Common myeloid progenitor, CD34-positive (primary cell): ENCODE results near the gene MAP4K1.

Experiments used
- CTCF ChIA-PET: fragments of 350-600 bp; sonication (Branson Sonifier 250); formaldehyde crosslinking; loops from one replicate; lab custom pipeline; 2021; ENCODE audit warnings: antibody characterized with exemption; lab: Charles Lee
- POLR2A ChIA-PET: fragments of 350-600 bp; sonication (Branson Sonifier 250); formaldehyde crosslinking; loops from one replicate; lab custom pipeline; 2021; ENCODE audit warnings: antibody characterized with exemption; lab: Charles Lee
- DNase-seq, 3 donors: peaks; one replicate each; pipeline versions ENCODE4 v3.0.0 to v3.0.0-alpha.2; 2013
- H3K27ac ChIP-seq, 2 experiments: 1 replicate in 1 of 2; 2 replicates in 1 of 2; pipeline ENCODE4 v1.7.0; 2013; ENCODE audit warnings: inconsistent platforms in 2 of 2, low read length in 2 of 2, mild to moderate bottlenecking in 2 of 2, low read depth in 1 of 2, moderate library complexity in 1 of 2; ENCODE audit not compliant: severe bottlenecking in 2 of 2, insufficient read depth in 1 of 2, poor library complexity in 1 of 2
- H3K27me3 ChIP-seq, 5 experiments: replicated peaks in 2 of 5; 1 replicate in 3 of 5; 2 replicates in 2 of 5; pipeline versions ENCODE4 v1.6.1 to v1.7.0; 2013; ENCODE audit warnings: low read length in 4 of 5, mild to moderate bottlenecking in 2 of 5, moderate library complexity in 2 of 5, inconsistent platforms in 1 of 5; ENCODE audit not compliant: insufficient read depth in 5 of 5, control insufficient read depth in 4 of 5
- H3K36me3 ChIP-seq, 4 experiments: 1 replicate in 2 of 4; 2 replicates in 2 of 4; pipeline versions ENCODE4 v1.6.1 to v1.7.0; 2013; ENCODE audit warnings: low read length in 3 of 4, control low read depth in 1 of 4, mild to moderate bottlenecking in 1 of 4; ENCODE audit not compliant: control insufficient read depth in 4 of 4, insufficient read depth in 4 of 4
- H3K4me1 ChIP-seq, 4 experiments: 1 replicate in 3 of 4; 2 replicates in 1 of 4; pipeline versions ENCODE4 v1.6.1 to v1.7.1; 2013; ENCODE audit warnings: low read length in 3 of 4, mild to moderate bottlenecking in 3 of 4, control low read depth in 1 of 4, inconsistent platforms in 1 of 4, moderate library complexity in 1 of 4; ENCODE audit not compliant: control insufficient read depth in 4 of 4, insufficient read depth in 4 of 4; ENCODE audit errors: control extremely low read depth in 1 of 4
- H3K4me3 ChIP-seq, 7 experiments: 1 replicate in 4 of 7; 2 replicates in 3 of 7; pipeline versions ENCODE4 v1.5.1 to v1.7.0; 2013; ENCODE audit warnings: mild to moderate bottlenecking in 7 of 7, low read length in 6 of 7, moderate library complexity in 6 of 7, inconsistent platforms in 2 of 7, low read depth in 2 of 7, control low read depth in 1 of 7; ENCODE audit not compliant: insufficient read depth in 4 of 7, control insufficient read depth in 1 of 7; ENCODE audit errors: extremely low read depth in 1 of 7
- H3K9me3 ChIP-seq, 5 experiments: 1 replicate in 4 of 5; 2 replicates in 1 of 5; pipeline versions ENCODE4 v1.6.1 to v1.7.1; 2013; ENCODE audit warnings: low read length in 4 of 5, mild to moderate bottlenecking in 2 of 5, inconsistent platforms in 1 of 5, low read depth in 1 of 5, moderate library complexity in 1 of 5; ENCODE audit not compliant: control insufficient read depth in 4 of 5, insufficient read depth in 2 of 5; ENCODE audit errors: control extremely low read depth in 1 of 5
- WGBS: methylation state at CpG from one replicate; pipeline ENCODE4 v1.1.5; 2013; ENCODE audit not compliant: insufficient coverage; 5-methylcytosine and 5-hydroxymethylcytosine counted together

Gene MAP4K1

GRCh38 chr19:38547421-38547820 is 70.3 kb downstream of the MAP4K1 start:
- Histone ChIP-seq H3K27ac (no peak overlapping the region), H3K36me3 (no peaks in the 10 kb centered on the region), H3K27me3 (peaks cover 0 to 4% (median 0%) of the 10 kb centered on the region in 5 experiments), H3K4me1 (peaks cover 2 to 11% (median 4%) of the 10 kb centered on the region in 4 experiments), H3K9me3 (no peaks in the 10 kb centered on the region), H3K4me3 (no peak overlapping the region)
- WGBS = 97% methylated on average over 4 of the region's 5 CpGs
- ChIA-PET CTCF (interaction anchor here (1.6 kb wide), 1 partner anchor 71 kb away, joined by 4 read pairs; the partner anchor contains the start of gene EIF3K), POLR2A (no interaction called here)
- no peak for DNase-seq

DNA sequence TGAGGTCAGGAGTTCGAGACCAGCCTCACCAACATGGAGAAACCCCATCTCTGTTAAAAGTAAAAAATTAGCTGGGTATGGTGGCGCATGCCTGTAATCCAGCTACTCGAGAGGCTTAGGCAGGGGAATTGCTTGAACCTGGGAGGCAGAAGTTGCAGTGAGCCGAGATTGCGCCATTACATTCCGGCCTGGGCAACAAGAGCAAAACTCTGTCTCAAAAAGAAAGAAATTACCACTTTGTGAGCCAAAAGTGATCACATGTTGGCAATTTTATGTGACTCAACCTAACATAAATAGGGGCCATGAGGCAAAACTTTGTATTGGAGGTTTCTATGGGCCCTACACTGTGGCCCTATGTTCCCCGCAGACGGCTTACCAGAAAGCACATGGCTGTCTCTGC is 72.2 kb downstream of the MAP4K1 start:
- no peak for DNase-seq
- H3K4me3 ChIP-seq = no peak overlapping the region
- POLR2A ChIA-PET = no interaction called here
- no peaks in the 10 kb centered on the region for H3K9me3 ChIP-seq
- peaks cover 2 to 11% (median 4%) of the 10 kb centered on the region in 4 experiments for H3K4me1 ChIP-seq
- H3K27ac ChIP-seq = no peak overlapping the region
- CTCF ChIA-PET = interaction anchor here (1.3 kb wide), 1 partner anchor 160 kb away, joined by 3 read pairs; no protein-coding TSS in a partner anchor
- no peaks in the 10 kb centered on the region for H3K36me3 ChIP-seq
- H3K27me3 ChIP-seq = peaks cover 0 to 2% (median 0%) of the 10 kb centered on the region in 5 experiments
- 96% methylated on average over 8 of the region's 8 CpGs for WGBS

DNA sequence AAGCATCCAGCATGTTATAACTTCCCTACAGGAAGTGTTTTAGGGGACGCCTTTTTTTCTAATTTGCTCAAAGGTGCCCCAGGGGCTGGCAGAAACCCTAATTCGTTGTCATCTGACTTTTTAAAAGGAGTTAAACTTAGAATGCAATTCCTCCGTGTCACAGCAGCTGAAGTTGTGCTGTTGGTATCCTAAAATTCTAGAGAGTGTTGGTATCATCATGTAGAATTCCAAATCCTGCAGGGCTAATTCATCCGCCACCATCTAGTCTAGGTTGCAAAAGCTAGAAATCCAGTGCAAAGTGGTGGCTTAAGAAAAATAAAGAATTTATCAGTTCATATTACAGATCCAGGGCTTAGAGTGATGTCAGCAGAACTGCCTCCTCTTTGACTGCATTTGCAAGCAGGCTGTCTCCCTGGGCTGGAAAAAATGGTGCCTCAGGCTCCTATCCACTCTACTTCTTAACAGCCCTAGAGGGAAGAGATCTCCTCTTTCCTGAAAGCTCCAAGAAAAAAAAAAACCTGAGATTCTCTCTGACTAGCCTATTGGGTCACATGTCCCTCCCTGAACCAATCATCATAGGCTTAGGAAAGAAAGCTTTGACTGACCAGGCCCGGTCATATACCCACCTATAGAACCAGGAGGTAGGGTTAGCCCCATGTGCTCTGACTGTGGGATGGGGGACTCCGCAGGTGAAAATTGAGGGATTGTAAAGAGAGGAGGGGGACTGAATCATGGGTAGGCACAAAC is 73.0 kb downstream of the MAP4K1 start:
- no peaks in the 10 kb centered on the region for H3K36me3 ChIP-seq
- peak in 1 of 3 donors; percentile 88 for DNase-seq
- H3K4me3 ChIP-seq = peak overlapping the region in 1 of 7 experiments; percentile 12
- 21% methylated on average over 4 of the region's 6 CpGs for WGBS
- no peaks in the 10 kb centered on the region for H3K9me3 ChIP-seq
- ChIA-PET POLR2A (no interaction called here), CTCF (interaction anchor here (1.1 to 1.3 kb wide), 2 partner anchors 160 to 176 kb away, joined by 3 read pairs; no protein-coding TSS in a partner anchor)
- peaks cover 0 to 2% (median 0%) of the 10 kb centered on the region in 5 experiments for H3K27me3 ChIP-seq
- H3K4me1 ChIP-seq = peaks cover 2 to 11% (median 4%) of the 10 kb centered on the region in 4 experiments
- peak overlapping the region in 1 of 2 experiments; percentile 59 for H3K27ac ChIP-seq

GRCh38 chr19:38543807-38544568 is 73.8 kb downstream of the MAP4K1 start:
- Histone ChIP-seq H3K27ac (peak overlapping the region in 1 of 2 experiments; percentile 59), H3K36me3 (no peaks in the 10 kb centered on the region), H3K4me3 (peak overlapping the region in 1 of 7 experiments; percentile 12), H3K9me3 (no peaks in the 10 kb centered on the region), H3K27me3 (no peaks in the 10 kb centered on the region), H3K4me1 (peaks cover 2 to 15% (median 4%) of the 10 kb centered on the region in 4 experiments)
- peak; percentile 70 to 89 (median 77) for DNase-seq
- ChIA-PET CTCF (interaction anchor here (1.0 to 1.8 kb wide), 6 partner anchors 11 to 177 kb away, joined by 3 to 4 read pairs (median 3); partner anchors contain the start of gene MAP4K1), POLR2A (no interaction called here)
- WGBS = 58% methylated on average over 13 of the region's 21 CpGs

DNA sequence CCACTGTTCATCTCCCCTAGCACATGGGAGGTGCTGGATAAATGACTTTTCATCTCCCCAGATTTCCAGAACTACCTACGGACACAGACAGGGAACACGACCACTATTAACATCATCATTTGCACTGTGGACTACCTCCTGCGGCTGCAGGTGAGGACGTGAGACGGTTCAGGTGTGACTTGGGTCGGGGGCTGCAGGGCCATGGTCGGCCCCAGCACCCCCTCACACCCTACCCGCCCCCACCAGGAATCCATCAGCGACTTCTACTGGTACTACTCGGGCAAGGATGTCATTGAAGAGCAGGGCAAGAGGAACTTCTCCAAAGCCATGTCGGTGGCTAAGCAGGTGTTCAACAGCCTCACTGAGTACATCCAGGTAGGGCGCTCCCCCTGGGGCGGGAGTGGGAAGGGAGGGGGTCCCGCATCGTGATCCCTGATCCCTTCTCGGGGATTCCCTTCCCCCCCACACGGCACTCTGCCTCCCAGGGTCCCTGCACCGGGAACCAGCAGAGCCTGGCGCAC is 74.4 kb downstream of the MAP4K1 start:
- DNase-seq = no peak
- Histone ChIP-seq H3K4me3 (no peak overlapping the region), H3K27ac (peak overlapping the region in 1 of 2 experiments; percentile 14), H3K36me3 (no peaks in the 10 kb centered on the region), H3K9me3 (no peaks in the 10 kb centered on the region), H3K27me3 (no peaks in the 10 kb centered on the region), H3K4me1 (peaks cover 2 to 22% (median 7%) of the 10 kb centered on the region in 4 experiments)
- CTCF ChIA-PET = interaction anchor here (1.0 to 1.8 kb wide), 4 partner anchors 10 to 92 kb away, joined by 3 to 4 read pairs (median 4); partner anchors contain the start of gene MAP4K1
- 74% methylated on average over 15 of the region's 19 CpGs for WGBS
- POLR2A ChIA-PET = no interaction called here

- ChIA-PET CTCF (no interaction called here), POLR2A (no interaction called here)
- peaks cover 2 to 25% (median 8%) of the 10 kb centered on the region in 4 experiments for H3K4me1 ChIP-seq
- no peak for DNase-seq
- no peaks in the 10 kb centered on the region for H3K36me3 ChIP-seq
- WGBS = no CpG with 5 or more reads among the region's 4 CpGs
- no peak overlapping the region for H3K27ac ChIP-seq
- no peaks in the 10 kb centered on the region for H3K27me3 ChIP-seq
- H3K4me3 ChIP-seq = no peak overlapping the region
- H3K9me3 ChIP-seq = no peaks in the 10 kb centered on the region
Observed at GRCh38 chr19:38542040-38542439, 75.7 kb downstream of the MAP4K1 start.
